ENCODE results near the gene ZNF823. TPM values are rescaled to one million over a fixed set of nuclear protein-coding genes. Genes with fewer than 3 reads are reported as not detected.

The ZNF823 gene
- total and polyA plus RNA-seq, 2 donors (not counting 3 experiments of a cell fraction or from before 2014, with no cell fraction given): 1.4 to 4.4 TPM

DNA sequence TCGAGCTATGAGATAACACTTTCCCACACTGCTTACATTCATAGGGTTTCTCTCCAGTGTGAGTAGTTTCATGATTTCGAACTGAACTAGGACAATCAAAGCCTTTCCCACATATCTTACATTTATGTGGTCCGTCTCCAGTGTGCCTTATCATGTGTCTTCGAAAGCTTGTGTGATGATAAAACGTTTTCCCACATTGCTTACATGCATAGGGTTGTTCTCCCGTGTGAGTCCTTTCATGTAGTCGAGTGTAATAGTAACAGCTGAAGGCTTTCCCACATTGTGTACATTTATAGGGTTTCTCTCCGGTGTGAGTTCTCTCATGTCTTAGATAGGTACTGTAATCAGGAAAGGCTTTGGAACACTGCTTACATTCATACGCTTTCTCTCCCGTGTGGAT lies 16.3 kb downstream of the ZNF823 start:
- no peak for DNase-seq (ENCODE audit: low read depth, low spot score)
- Histone ChIP-seq H3K4me3 (replicated peaks in 1 of 3; ENCODE audit: insufficient read depth in 1 of 3, low read depth in 1 of 3, low read length in 3 of 3) (no peak overlapping the region), H3K27me3 (ENCODE audit: control insufficient read depth in 2 of 2, insufficient read depth in 2 of 2, low read length in 2 of 2) (no peaks in the 10 kb centered on the region), H4K20me1 (replicated peaks; ENCODE audit: control insufficient read depth, extremely low read depth, insufficient read depth, low read length) (no peaks in the 10 kb centered on the region), H3K9ac (replicated peaks; ENCODE audit: extremely low read depth, insufficient read depth, low read length) (no peak overlapping the region), H3K4me2 (ENCODE audit: insufficient read depth, low read length) (no peak overlapping the region), H3K27ac (ENCODE audit: insufficient read depth, low read depth, low read length) (no peak overlapping the region), H3K36me3 (ENCODE audit: control insufficient read depth in 2 of 2, extremely low read depth in 1 of 2, insufficient read depth in 2 of 2, low read length in 2 of 2) (peaks cover 20 to 22% of the 10 kb centered on the region in 2 experiments), H3K9me3 (replicated peaks; ENCODE audit: control insufficient read depth, insufficient read depth, low read length) (peaks cover 25% of the 10 kb centered on the region), H3K9me1 (replicated peaks; ENCODE audit: control insufficient read depth, extremely low read depth, insufficient read depth, low read length) (no peaks in the 10 kb centered on the region), H2AFZ (ENCODE audit: low read depth, low read length) (no peak overlapping the region), H3K79me2 (ENCODE audit: control insufficient read depth, insufficient read depth, low read length) (no peaks in the 10 kb centered on the region), H3K4me1 (ENCODE audit: control insufficient read depth, extremely low read depth, insufficient read depth, low read length) (no peaks in the 10 kb centered on the region)
- intact Hi-C loops (cut with micrococcal nuclease) (no loop called here), dilution Hi-C loops (cut with MboI; ENCODE audit: extremely low pct_ligation_motif_present, low sequenced_read_pairs) (no loop called here)
- ChIA-PET CTCF (interaction anchor here (0.6 kb wide), 1 partner anchor 35 kb away, joined by 3 read pairs; no protein-coding TSS in a partner anchor), POLR2A (no interaction called here)
- no peak for FAIRE-seq
- TF ChIP-seq POLR2AphosphoS5 (IDR thresholded peaks at IDR 0.05; ENCODE audit: insufficient read depth, low read depth, low read length) (no peak), MYC (IDR thresholded peaks at IDR 0.05; ENCODE audit: low read depth, low read length) (no peak), JUN (IDR thresholded peaks at IDR 0.05; ENCODE audit: borderline replicate concordance, insufficient read depth, insufficient read length, low read depth) (no peak), GATA2 (IDR thresholded peaks at IDR 0.05; ENCODE audit: insufficient read depth, insufficient read length, low read depth, low read length) (no peak), FOS (IDR thresholded peaks at IDR 0.05; ENCODE audit: borderline replicate concordance, insufficient read depth, low read length) (no peak), EZH2 (IDR thresholded peaks at IDR 0.05; ENCODE audit: borderline replicate concordance, low read depth, low read length, severe bottlenecking) (no peak)
- TF ChIP-seq, protein P1, sequence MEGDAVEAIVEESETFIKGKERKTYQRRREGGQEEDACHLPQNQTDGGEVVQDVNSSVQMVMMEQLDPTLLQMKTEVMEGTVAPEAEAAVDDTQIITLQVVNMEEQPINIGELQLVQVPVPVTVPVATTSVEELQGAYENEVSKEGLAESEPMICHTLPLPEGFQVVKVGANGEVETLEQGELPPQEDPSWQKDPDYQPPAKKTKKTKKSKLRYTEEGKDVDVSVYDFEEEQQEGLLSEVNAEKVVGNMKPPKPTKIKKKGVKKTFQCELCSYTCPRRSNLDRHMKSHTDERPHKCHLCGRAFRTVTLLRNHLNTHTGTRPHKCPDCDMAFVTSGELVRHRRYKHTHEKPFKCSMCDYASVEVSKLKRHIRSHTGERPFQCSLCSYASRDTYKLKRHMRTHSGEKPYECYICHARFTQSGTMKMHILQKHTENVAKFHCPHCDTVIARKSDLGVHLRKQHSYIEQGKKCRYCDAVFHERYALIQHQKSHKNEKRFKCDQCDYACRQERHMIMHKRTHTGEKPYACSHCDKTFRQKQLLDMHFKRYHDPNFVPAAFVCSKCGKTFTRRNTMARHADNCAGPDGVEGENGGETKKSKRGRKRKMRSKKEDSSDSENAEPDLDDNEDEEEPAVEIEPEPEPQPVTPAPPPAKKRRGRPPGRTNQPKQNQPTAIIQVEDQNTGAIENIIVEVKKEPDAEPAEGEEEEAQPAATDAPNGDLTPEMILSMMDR (IDR thresholded peaks at IDR 0.05; ENCODE audit: extremely low read depth in 1 of 2, insufficient read depth in 1 of 2, low read depth in 1 of 2, low read length in 2 of 2): no peak
- TF ChIP-seq, protein P2, sequence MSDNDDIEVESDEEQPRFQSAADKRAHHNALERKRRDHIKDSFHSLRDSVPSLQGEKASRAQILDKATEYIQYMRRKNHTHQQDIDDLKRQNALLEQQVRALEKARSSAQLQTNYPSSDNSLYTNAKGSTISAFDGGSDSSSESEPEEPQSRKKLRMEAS (IDR thresholded peaks at IDR 0.05; ENCODE audit: insufficient read depth, insufficient read length): no peak
- no TSS peak for BruUV-seq (replicated peaks)

Data from endothelial cell of umbilical vein (primary cell).